ENCODE measurements around the gene TMEM184A.

The TMEM184A gene

DNA sequence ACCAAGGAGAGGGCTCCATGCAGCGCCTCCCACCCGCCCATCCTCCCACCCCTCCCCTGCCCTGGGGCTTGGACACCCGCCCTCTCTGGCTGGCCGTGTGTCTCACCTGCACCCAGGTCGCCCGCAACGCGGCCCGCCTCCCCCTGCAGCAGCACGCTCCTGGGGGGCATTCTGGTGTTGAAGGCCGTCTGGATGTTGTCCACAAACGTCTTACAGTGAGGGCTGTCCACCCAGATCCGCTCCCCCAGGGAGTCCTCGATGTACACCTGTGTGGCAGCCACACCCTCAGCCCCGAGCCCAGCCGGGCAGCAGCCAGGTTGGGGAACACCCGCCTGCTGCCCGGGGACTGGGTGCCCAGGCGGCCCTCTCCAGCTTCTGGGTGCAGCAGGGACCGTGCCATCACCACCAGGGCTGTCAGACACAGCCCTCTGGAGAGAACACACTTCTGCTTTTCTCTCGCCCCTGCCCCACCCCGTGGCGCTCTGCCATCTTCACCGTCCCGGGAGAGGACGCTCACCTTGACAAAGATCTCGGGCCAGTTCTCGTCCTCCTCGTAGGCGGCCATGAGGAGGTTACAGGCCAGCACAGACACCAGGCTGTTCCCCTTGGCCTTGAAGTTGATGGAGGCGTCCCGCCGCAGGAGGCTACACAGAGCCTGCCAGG is 56.5 kb downstream of the TMEM184A start:
- DNase-seq = no peak

DNA sequence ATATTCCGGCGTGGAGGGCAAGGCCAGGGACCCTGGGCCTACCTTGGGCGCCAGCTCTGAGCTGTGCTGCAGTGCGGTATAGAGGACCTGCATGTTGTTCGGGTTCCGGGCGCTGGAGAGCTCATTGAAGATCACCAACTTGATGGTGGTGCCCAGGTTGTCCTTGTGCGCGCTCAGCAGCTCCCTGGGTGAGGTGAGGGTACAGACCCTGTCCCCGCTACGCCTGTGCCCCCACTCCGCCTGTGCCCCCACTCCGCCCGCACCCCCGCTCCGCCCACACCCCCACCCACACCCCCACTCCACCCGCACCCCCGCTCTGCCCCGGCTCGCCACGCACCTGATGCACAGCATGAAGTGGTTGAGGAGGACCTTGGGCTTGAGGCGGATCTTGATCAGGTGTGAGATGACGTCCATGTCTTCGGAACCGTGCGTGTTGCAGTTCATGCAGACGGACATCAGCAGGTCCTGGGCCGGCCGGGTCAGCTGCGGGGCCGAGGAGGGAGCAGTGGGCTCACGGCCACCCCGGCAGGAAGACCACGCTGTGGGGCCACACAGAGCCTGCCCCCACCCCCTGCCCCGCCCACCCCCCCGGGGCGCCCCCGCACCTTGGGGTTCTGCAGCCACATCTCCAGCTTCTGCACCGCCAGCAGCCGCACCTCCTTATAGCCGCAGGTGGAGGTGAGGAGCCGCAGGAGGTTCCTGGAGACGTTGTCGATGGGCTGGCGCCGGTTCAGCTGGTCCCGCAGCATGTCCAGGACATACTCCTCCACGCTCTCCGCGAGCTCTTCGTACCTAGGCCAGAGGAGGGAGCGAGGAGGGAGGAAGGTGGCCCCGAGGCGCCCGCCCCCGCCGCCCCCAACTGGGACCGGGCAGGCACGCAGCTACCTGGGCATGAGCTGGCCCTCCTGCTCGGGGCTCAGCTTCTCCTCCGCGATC is 57.4 kb downstream of the TMEM184A start:
- no peak for DNase-seq

GRCh38 chr7:1497293-1497927 is 58.6 kb downstream of the TMEM184A start:
- no peak for DNase-seq

DNA sequence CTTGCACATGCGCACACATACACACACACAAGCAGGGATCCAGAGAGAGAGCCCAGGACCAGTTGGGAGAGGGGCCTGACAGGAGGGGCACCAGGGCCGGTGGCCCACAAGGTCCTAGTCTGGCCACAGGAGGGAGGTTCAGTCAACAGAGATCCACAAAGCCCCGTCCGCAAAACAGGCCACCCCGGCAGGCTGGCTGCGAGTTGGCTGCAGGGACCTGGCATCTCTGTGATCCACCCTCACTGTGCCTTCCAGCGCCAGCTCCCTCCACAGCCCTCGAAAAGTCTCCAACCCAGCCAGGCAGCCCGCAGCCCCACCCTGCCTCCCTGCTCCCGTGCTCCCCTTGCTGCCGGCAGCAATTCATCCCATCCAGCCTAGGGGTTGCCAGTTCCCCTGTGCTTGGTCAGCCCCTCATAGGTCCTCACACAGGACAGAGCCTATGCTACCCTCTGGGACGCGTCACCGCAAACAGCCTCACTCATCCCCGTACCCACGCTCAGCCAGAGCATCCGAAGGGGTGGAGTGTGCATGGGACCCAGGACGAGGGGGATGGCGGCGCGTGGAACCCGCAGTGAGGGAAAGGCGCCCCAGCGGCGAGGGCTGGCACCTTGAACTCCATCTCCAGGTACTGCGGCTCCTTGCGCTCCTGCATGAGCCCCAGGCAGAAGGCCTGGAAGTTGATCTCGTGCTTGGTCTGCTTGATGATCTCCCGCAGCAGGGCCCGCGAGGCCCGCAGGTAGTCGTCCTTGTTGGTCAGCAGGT is 59.3 kb downstream of the TMEM184A start:
- DNase-seq = no peak

DNA sequence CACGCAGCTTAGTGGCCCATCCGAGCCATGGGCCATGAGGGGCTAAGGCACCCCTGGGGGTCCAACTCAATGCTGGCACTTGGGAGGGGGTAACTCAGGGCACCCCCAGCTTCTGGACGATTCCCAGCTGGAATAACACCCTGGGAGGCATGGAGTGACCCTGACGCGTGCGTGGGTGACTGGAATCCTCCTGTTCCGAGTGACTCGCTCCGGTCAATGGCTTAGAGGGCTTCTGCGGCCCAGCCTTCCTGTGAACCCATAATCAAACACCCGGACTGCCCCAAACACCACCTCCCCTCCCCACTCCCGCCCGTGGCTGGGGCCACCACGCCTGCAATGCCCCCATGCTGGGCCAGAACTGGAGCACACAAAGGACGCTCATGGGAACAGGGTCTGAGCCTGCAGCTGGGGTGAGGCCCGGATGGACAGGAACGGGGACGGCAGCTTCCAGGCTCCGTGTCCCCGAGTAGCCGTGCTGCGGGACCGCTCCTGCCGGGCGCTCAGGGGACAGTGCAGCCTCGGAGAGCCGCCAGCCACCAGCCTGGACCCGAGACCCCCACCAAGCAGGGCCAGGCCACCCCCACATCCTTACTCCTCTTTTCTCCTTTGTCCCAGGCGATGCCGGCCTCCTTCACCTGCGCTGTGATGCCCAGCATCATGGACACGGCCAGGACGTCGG is 60.3 kb downstream of the TMEM184A start:
- no peak for DNase-seq

DNA sequence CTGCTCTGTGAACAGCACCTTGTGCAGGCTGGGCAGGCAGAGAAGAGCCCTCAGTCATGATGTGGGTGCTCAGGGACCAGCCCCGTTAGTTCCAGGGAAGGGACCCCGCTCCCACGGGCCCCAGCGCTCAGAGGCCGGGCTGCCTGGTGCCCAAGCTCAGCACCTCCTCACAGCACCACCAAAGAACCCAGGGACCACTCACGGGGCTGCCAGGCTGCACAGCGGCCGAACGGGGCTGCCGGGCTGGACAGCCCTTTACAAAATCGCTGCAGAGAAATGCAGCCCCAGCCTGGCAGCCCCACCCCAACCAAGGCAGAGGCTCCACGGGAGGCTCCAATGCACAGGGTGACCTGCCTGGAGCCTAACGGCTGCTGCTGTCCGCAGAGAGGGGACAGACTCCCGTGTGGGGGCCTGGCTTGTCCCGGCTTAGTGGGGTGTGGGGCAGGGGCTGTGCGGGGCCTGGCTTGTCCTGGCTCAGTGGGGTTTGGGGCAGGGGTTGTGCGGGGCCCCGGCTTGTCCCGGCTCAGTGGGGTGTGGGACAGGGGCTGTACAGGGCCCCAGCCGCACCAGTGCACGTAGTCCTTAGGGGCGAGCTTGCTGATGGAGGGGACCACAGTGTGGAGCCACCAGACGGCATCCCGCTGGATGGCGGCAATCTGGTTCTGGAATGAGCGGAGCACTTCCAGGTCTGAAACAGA is 61.0 kb downstream of the TMEM184A start:
- no peak for DNase-seq

DNA sequence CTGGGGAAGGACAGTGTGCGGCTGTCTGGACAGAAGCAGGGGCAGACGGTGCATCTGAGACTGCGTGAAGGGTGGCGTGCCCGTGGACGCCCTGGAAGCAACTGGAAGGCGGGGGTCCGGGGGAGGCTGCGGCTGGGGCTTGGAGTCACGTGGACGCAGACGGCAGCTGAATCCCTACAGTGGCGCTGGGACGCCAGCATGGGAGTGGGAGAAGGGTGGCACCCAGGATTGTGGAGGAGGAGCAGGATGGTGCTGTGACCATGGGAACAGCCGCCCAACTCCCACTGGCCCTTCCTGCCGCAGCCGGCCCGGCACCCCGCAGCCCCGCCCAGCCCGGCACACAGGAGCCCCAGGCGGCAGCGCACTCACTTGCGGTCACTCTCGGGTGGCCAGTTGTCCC is 61.6 kb downstream of the TMEM184A start:
- no peak for DNase-seq

- no peak for DNase-seq
These were observed 62.4 kb downstream of the TMEM184A start for GRCh38 chr7:1493571-1493970.

- no peak for DNase-seq
These were observed 62.9 kb downstream of the TMEM184A start for GRCh38 chr7:1493129-1493528.

GRCh38 chr7:1492640-1493039 is 63.4 kb downstream of the TMEM184A start:
- DNase-seq = no peak

Measured in CD4-positive, alpha-beta T cell treated with Interferon alpha-2 for 1 hour (primary cell).